ENCODE measurements around the gene STRIP1.

Gene STRIP1

GRCh38 chr1:110060034-110060661, 25.7 kb downstream of the STRIP1 start:
- H3K27ac ChIP-seq (ENCODE audit: low read length) = no peak overlapping the region
- H3K36me3 ChIP-seq (ENCODE audit: control insufficient read depth in 2 of 2, insufficient read depth in 2 of 2, low read length in 2 of 2) = peaks cover 24 to 27% of the 10 kb centered on the region in 2 donors

GRCh38 chr1:110060662-110061060, 26.2 kb downstream of the STRIP1 start:
- H3K9ac ChIP-seq (ENCODE audit: low read length in 2 of 2) = no peak overlapping the region
- H3K4me1 ChIP-seq (ENCODE audit: control insufficient read depth, insufficient read depth, low read length) = peaks cover 5% of the 10 kb centered on the region
- no peak overlapping the region for H3K4me3 ChIP-seq (ENCODE audit: low read length in 2 of 2)
- no peaks in the 10 kb centered on the region for H3K27me3 ChIP-seq (ENCODE audit: control insufficient read depth in 1 of 2, insufficient read depth in 2 of 2, low read length in 2 of 2)
- H3K27ac ChIP-seq (ENCODE audit: low read length) = no peak overlapping the region
- peaks cover 19 to 22% of the 10 kb centered on the region in 2 donors for H3K36me3 ChIP-seq (ENCODE audit: control insufficient read depth in 2 of 2, insufficient read depth in 2 of 2, low read length in 2 of 2)
- H3K9me3 ChIP-seq (ENCODE audit: control insufficient read depth in 2 of 2, low read length in 2 of 2) = no peaks in the 10 kb centered on the region

More at GRCh38 chr1:110060034-110060661, 25.7 kb downstream of the STRIP1 start:
- H3K4me3 ChIP-seq (ENCODE audit: low read length in 2 of 2) = no peak overlapping the region
- peaks cover 5% of the 10 kb centered on the region for H3K4me1 ChIP-seq (ENCODE audit: control insufficient read depth, insufficient read depth, low read length)
- no peaks in the 10 kb centered on the region for H3K9me3 ChIP-seq (ENCODE audit: control insufficient read depth in 2 of 2, low read length in 2 of 2)
- H3K9ac ChIP-seq (ENCODE audit: low read length in 2 of 2) = no peak overlapping the region
- H3K27me3 ChIP-seq (ENCODE audit: control insufficient read depth in 1 of 2, insufficient read depth in 2 of 2, low read length in 2 of 2) = no peaks in the 10 kb centered on the region

GRCh38 chr1:110061341-110061740, 26.9 kb downstream of the STRIP1 start:
- Histone ChIP-seq H3K27me3 (ENCODE audit: control insufficient read depth in 1 of 2, insufficient read depth in 2 of 2, low read length in 2 of 2) (no peaks in the 10 kb centered on the region), H3K36me3 (ENCODE audit: control insufficient read depth in 2 of 2, insufficient read depth in 2 of 2, low read length in 2 of 2) (peaks cover 14 to 16% of the 10 kb centered on the region in 2 donors), H3K9ac (ENCODE audit: low read length in 2 of 2) (no peak overlapping the region)

DNA sequence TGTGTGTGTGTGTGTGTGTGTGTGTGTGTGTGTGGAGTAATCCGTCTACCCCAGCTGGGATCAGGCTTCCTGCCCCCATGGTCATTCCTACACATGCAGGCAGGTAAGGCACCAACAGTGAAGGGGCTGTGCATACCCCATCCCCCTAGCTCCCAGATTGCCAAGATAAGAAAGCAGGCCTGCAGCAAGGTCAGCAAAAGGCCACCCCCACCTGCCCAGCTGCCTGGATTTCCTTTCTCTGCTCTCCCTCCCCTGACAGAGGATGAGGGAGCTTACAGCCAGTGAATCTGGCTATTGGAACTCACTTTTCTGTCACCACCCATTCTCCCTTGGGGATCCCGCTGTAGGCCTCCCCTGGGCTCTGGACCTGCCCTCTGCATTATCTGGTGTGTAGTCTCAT, 28.2 kb downstream of the STRIP1 start:
- Histone ChIP-seq H3K9ac (ENCODE audit: low read length in 2 of 2) (no peak overlapping the region), H3K27me3 (ENCODE audit: control insufficient read depth in 1 of 2, insufficient read depth in 2 of 2, low read length in 2 of 2) (peaks cover 9 to 11% of the 10 kb centered on the region in 2 donors), H3K27ac (ENCODE audit: low read length) (no peak overlapping the region), H3K36me3 (ENCODE audit: control insufficient read depth in 2 of 2, insufficient read depth in 2 of 2, low read length in 2 of 2) (peaks cover 5 to 7% of the 10 kb centered on the region in 2 donors), H3K4me3 (ENCODE audit: low read length in 2 of 2) (no peak overlapping the region), H3K9me3 (ENCODE audit: control insufficient read depth in 2 of 2, low read length in 2 of 2) (no peaks in the 10 kb centered on the region), H3K4me1 (ENCODE audit: control insufficient read depth, insufficient read depth, low read length) (no peaks in the 10 kb centered on the region)

More at GRCh38 chr1:110061341-110061740, 26.9 kb downstream of the STRIP1 start:
- Histone ChIP-seq H3K4me3 (ENCODE audit: low read length in 2 of 2) (no peak overlapping the region), H3K27ac (ENCODE audit: low read length) (no peak overlapping the region), H3K4me1 (ENCODE audit: control insufficient read depth, insufficient read depth, low read length) (peaks cover 5% of the 10 kb centered on the region), H3K9me3 (ENCODE audit: control insufficient read depth in 2 of 2, low read length in 2 of 2) (no peaks in the 10 kb centered on the region)

GRCh38 chr1:110063781-110064180, 29.4 kb downstream of the STRIP1 start:
- Histone ChIP-seq H3K4me1 (ENCODE audit: control insufficient read depth, insufficient read depth, low read length) (peaks cover 9% of the 10 kb centered on the region), H3K9me3 (ENCODE audit: control insufficient read depth in 2 of 2, low read length in 2 of 2) (no peaks in the 10 kb centered on the region), H3K27ac (ENCODE audit: low read length) (no peak overlapping the region), H3K4me3 (ENCODE audit: low read length in 2 of 2) (no peak overlapping the region), H3K9ac (ENCODE audit: low read length in 2 of 2) (no peak overlapping the region), H3K27me3 (ENCODE audit: control insufficient read depth in 1 of 2, insufficient read depth in 2 of 2, low read length in 2 of 2) (peaks cover 21 to 22% of the 10 kb centered on the region in 2 donors), H3K36me3 (ENCODE audit: control insufficient read depth in 2 of 2, insufficient read depth in 2 of 2, low read length in 2 of 2) (peaks cover under 1 to 2% of the 10 kb centered on the region in 2 donors)

DNA sequence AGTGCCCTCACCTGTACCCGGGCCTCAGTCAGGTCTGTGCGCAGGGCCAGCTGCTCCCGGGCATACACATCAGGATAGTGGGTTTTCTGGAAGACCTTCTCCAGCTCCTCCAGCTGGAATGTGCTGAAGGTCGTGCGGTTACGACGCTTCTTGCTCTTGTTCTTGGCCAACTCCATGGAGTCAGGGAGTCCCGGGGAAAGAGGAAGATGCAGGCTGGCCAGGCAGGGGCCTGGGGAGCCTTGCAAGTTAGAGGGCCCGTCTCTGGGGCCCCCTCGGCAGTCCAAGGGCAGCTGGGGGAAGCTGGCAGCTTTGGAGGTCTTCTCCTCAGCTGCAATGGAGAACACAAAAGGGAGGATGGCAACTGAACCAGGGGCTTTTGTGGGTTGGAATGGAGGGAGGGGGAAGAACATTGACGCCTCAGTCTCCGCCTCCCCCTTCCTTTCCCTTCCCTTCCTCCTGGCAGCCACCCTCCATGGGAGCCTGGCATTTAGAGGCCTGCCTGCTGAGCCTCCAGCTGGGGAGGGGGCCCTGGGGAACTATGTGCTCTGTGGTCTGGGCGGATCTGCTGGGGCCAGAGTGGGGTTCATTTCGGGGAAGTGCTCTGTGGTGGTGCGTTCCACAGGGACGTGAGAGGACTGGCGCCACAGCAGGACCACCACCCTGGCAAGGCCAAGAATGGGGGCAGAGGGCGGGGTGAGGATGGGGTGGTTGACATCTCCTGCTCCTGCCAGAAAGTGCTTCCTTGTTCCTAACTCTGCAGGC, 30.3 kb downstream of the STRIP1 start:
- Histone ChIP-seq H3K9me3 (ENCODE audit: control insufficient read depth in 2 of 2, low read length in 2 of 2) (no peaks in the 10 kb centered on the region), H3K27ac (ENCODE audit: low read length) (no peak overlapping the region), H3K36me3 (ENCODE audit: control insufficient read depth in 2 of 2, insufficient read depth in 2 of 2, low read length in 2 of 2) (no peaks in the 10 kb centered on the region), H3K27me3 (ENCODE audit: control insufficient read depth in 1 of 2, insufficient read depth in 2 of 2, low read length in 2 of 2) (peaks cover 30 to 32% of the 10 kb centered on the region in 2 donors), H3K4me1 (ENCODE audit: control insufficient read depth, insufficient read depth, low read length) (peaks cover 16% of the 10 kb centered on the region), H3K4me3 (ENCODE audit: low read length in 2 of 2) (no peak overlapping the region), H3K9ac (ENCODE audit: low read length in 2 of 2) (no peak overlapping the region)

DNA sequence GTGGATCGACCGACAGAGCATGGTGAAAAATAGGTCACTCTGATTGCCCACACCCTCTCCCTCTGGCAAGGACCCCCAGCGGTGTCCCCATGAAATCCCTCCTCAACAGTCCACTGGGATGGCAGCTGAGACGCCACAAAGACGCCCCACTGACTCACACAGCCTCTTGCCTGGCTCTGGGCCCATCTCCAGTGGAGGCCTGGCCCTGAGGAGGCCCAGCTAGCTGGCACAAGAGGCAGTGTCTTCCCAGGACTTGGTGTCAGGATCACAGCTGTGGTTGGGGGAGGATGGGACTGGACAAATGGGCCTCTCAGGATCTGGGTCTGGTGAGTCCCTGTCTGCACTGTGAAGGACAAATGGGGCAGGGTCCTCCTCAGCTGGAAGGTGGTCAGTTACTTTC, 31.4 kb downstream of the STRIP1 start:
- peaks cover 24% of the 10 kb centered on the region for H3K4me1 ChIP-seq (ENCODE audit: control insufficient read depth, insufficient read depth, low read length)
- no peak overlapping the region for H3K9ac ChIP-seq (ENCODE audit: low read length in 2 of 2)
- H3K4me3 ChIP-seq (ENCODE audit: low read length in 2 of 2) = no peak overlapping the region
- no peak overlapping the region for H3K27ac ChIP-seq (ENCODE audit: low read length)
- no peaks in the 10 kb centered on the region for H3K36me3 ChIP-seq (ENCODE audit: control insufficient read depth in 2 of 2, insufficient read depth in 2 of 2, low read length in 2 of 2)
- H3K27me3 ChIP-seq (ENCODE audit: control insufficient read depth in 1 of 2, insufficient read depth in 2 of 2, low read length in 2 of 2) = peaks cover 35 to 41% of the 10 kb centered on the region in 2 donors
- H3K9me3 ChIP-seq (ENCODE audit: control insufficient read depth in 2 of 2, low read length in 2 of 2) = no peaks in the 10 kb centered on the region

DNA sequence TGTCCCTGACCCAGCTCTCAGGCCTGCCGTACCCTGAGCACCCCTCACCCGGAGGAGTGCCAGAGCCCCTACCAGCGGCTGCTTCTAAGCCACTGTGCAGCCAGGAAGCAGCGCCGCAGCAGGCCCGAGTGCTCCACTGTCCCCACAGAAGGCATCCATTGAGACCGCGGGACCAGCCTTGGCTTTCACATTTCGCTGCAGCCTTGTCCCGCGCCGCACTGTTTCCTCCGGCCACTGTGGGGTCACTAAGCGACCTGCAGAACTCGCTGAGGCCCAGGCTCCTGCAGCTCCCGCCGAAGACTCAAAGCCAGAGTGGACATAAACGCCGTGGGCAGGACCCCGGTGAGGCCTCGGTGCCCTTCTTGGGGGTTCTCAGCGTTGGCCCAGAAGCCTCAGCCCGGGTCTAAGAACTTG, 33.1 kb downstream of the STRIP1 start:
- no peak overlapping the region for H3K9ac ChIP-seq (ENCODE audit: low read length in 2 of 2)
- no peaks in the 10 kb centered on the region for H3K9me3 ChIP-seq (ENCODE audit: control insufficient read depth in 2 of 2, low read length in 2 of 2)
- H3K27me3 ChIP-seq (ENCODE audit: control insufficient read depth in 1 of 2, insufficient read depth in 2 of 2, low read length in 2 of 2) = peaks cover 48 to 57% of the 10 kb centered on the region in 2 donors
- no peak overlapping the region for H3K27ac ChIP-seq (ENCODE audit: low read length)
- H3K36me3 ChIP-seq (ENCODE audit: control insufficient read depth in 2 of 2, insufficient read depth in 2 of 2, low read length in 2 of 2) = no peaks in the 10 kb centered on the region
- peaks cover 29% of the 10 kb centered on the region for H3K4me1 ChIP-seq (ENCODE audit: control insufficient read depth, insufficient read depth, low read length)
- no peak overlapping the region for H3K4me3 ChIP-seq (ENCODE audit: low read length in 2 of 2)

DNA sequence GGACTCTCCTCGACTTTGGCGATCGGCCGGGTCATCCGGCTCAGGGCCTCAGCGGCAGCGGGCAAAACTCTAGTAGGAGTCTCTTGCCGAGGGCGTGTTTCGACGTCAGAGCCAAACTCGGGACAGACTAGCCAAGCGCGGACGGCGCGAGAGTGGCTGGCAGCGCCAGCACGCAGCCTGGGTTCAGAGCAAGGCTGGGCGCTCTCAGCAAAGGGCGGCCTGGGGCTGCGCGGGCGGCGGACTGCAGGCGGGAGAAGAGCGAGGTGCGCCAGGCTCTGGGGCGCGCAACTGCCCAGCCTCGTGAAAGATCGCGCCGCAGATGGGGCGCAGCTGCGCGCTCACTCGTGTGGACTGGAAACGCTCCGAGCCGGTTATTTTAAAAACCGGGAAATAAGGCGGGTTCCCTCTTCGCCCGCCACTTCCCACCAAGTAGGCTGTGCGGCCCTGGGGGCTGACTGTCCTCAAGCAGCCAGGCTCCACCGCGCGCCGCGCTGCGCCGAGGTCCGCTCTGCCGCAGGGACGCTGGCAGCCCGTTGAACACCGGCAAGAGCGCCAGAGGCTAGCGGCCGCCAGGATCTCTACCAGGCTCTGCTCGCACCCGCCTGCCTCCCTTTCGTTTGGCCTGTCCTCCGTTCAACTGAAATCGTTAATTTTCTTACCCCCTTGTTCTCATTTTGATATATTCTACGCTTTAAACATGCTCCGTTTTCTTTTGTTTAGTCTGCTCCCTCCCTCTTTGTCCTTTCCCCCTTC, 33.6 kb downstream of the STRIP1 start:
- peaks cover 29% of the 10 kb centered on the region for H3K4me1 ChIP-seq (ENCODE audit: control insufficient read depth, insufficient read depth, low read length)
- H3K36me3 ChIP-seq (ENCODE audit: control insufficient read depth in 2 of 2, insufficient read depth in 2 of 2, low read length in 2 of 2) = no peaks in the 10 kb centered on the region
- no peak overlapping the region for H3K9ac ChIP-seq (ENCODE audit: low read length in 2 of 2)
- no peaks in the 10 kb centered on the region for H3K9me3 ChIP-seq (ENCODE audit: control insufficient read depth in 2 of 2, low read length in 2 of 2)
- peaks cover 50 to 58% of the 10 kb centered on the region in 2 donors for H3K27me3 ChIP-seq (ENCODE audit: control insufficient read depth in 1 of 2, insufficient read depth in 2 of 2, low read length in 2 of 2)
- H3K4me3 ChIP-seq (ENCODE audit: low read length in 2 of 2) = peak overlapping the region in 1 of 2 donors; percentile 15
- H3K27ac ChIP-seq (ENCODE audit: low read length) = no peak overlapping the region

DNA sequence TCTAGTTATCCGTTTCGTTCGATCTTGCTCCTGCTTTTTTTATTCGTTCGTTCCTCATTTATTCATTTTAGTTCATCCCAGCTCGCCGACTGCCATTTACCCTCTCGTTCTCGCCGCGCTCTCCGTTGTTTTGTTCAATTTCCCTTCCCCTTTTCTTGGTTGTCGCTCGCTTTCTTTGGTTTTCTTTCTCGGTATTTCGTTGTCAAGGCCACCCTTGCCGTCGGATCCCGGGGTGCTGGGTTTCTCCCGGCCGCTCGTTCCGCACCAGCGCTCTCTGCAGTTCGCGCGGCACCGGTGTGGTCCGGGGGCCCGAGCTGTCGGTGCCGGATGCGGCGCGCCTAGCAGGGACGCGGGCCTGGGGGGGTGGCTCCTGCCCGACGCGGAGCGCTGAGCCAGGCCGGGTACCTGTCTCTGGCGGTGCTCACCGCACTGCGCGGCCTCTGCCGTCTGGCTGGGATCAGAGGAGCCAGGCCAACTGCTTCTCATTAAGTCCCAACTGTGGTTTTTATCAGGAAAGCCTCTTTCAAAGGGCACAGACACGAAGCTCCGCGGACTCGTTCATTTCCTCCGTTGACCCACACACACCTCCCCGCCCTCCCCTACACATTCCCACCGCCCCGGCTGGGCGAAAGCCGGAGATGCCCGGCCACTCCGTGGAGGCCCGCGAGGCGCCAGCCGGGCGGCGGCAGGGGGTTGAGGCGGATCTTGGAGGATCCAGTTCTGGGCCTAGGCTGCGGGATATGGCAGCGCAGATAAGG, 34.4 kb downstream of the STRIP1 start:
- Histone ChIP-seq H3K9ac (ENCODE audit: low read length in 2 of 2) (no peak overlapping the region), H3K4me1 (ENCODE audit: control insufficient read depth, insufficient read depth, low read length) (peaks cover 29% of the 10 kb centered on the region), H3K27ac (ENCODE audit: low read length) (no peak overlapping the region), H3K9me3 (ENCODE audit: control insufficient read depth in 2 of 2, low read length in 2 of 2) (no peaks in the 10 kb centered on the region), H3K4me3 (ENCODE audit: low read length in 2 of 2) (peak overlapping the region in 1 of 2 donors; percentile 8), H3K27me3 (ENCODE audit: control insufficient read depth in 1 of 2, insufficient read depth in 2 of 2, low read length in 2 of 2) (peaks cover 55 to 58% of the 10 kb centered on the region in 2 donors), H3K36me3 (ENCODE audit: control insufficient read depth in 2 of 2, insufficient read depth in 2 of 2, low read length in 2 of 2) (no peaks in the 10 kb centered on the region)
